Adrenal gland (tissue), 12 donors: ENCODE data around the gene KLHL4. TPM values are rescaled to one million over a fixed set of nuclear protein-coding genes. Genes with fewer than 3 reads are reported as not detected.

Source experiments
- DNase-seq, 7 donors: peaks; one replicate each; pipeline ENCODE4 v3.0.0-alpha.2; 2019 to 2020
- H3K27ac ChIP-seq, 5 donors: fragments of 200-600 bp; sonication (generic) in 4 of 5; 1 replicate in 3 of 5; 2 replicates in 2 of 5; pipeline versions ENCODE4 v1.5.1 to v1.8.0; 2016 to 2020; ENCODE audit warnings: mild to moderate bottlenecking in 1 of 5
- H3K27me3 ChIP-seq: fragments of 200-600 bp; 2 replicates; pipeline ENCODE4 v1.8.0; 2021
- H3K36me3 ChIP-seq, 2 donors: fragments of 200-600 bp; replicated peaks in 1 of 2; 1 replicate in 1 of 2; 2 replicates in 1 of 2; pipeline versions ENCODE4 v1.5.1 to v1.8.0; 2018 to 2022
- H3K4me1 ChIP-seq, 2 donors: fragments of 200-600 bp; replicated peaks in 1 of 2; 1 replicate in 1 of 2; 2 replicates in 1 of 2; pipeline versions ENCODE4 v1.5.1 to v1.8.0; 2018 to 2021
- H3K4me3 ChIP-seq, 4 donors: fragments of 200-600 bp; sonication (generic) in 3 of 4; one replicate each; pipeline ENCODE4 v1.5.1; 2016 to 2018
- H3K9me3 ChIP-seq, 3 donors: fragments of 200-600 bp; sonication (generic) in 1 of 3; replicated peaks in 1 of 3; 1 replicate in 2 of 3; 2 replicates in 1 of 3; pipeline versions ENCODE4 v1.5.1 to v1.8.0; 2016 to 2021
- POLR2A ChIP-seq, 2 donors: fragments of 450-650 bp; IDR thresholded peaks; one replicate each; pipeline ENCODE4 v1.6.1; 2017; ENCODE audit warnings: antibody characterized with exemption in 2 of 2, mild to moderate bottlenecking in 2 of 2, moderate library complexity in 1 of 2
- WGBS, 4 donors: extraction: QIAGEN DNeasy Blood & Tissue Kit in 2 of 4; methylation state at CpG; one replicate each; pipeline versions ENCODE4 v1.1.5 to v1.1.7; 2013 to 2017; 5-methylcytosine and 5-hydroxymethylcytosine counted together
- intact Hi-C, 2 donors: fragments of 100-400 bp; cut with DNase I; formaldehyde crosslinking; loops; one replicate each; pipeline versions ENCODE4 v1.14.1 to v1.15.0; 2022 to 2023
- polyA plus RNA-seq, 3 donors: library from polyadenylated mRNA; stranded (reverse); fragments of 200-250 nt in 2 of 3; fragments of 350-450 nt in 1 of 3; fragmentation: Illumina TruSeq in 1 of 3; extraction: RNeasy Lipid Tissue Mini Kit (QIAGEN cat#74804) in 1 of 3; gene quantifications; one replicate each; pipeline ENCODE4 v1.2.3, GENCODE V29; 2013 to 2014
- total RNA-seq, 9 donors: library from RNA; depleted of rRNA in 4 of 9; stranded (reverse); fragments of >200 nt in 4 of 9; fragments of 120-200 nt in 1 of 9; fragmentation: NEBNext Ultra II Directional in 1 of 9; extraction: Animal tissue kit (Norgen Biotek cat#: 25700) in 1 of 9; gene quantifications; one replicate each; pipeline versions ENCODE4 v1.1.0 to v1.2.4, GENCODE V29; 2013 to 2023
- TF ChIP-seq, protein P1 (sequence below), 6 experiments: fragments of 450-650 bp in 4 of 6; fragments of 200-600 bp in 2 of 6; sonication (generic) in 1 of 6; IDR thresholded peaks; 1 replicate in 5 of 6; 2 replicates in 1 of 6; pipeline versions ENCODE4 v1.5.1 to v1.8.0; 2016 to 2021; ENCODE audit warnings: antibody characterized with exemption in 6 of 6, mild to moderate bottlenecking in 2 of 6, moderate library complexity in 1 of 6
- donor health status: healthy with polysubstance abuse.
- donor health status: Bipolar disorder and iron deficiency.
- donor health status: DM: yes; HTN: yes; CAD: no.
- donor health status: DM: no; HTN: no; CAD: no.
- donor health status: DM: no; HTN: no; CAD: no.
- donor health status: DM: yes; HTN: yes; CAD: no.

Gene KLHL4
- total and polyA plus RNA-seq, 12 donors = 4.8 to 111 (median 75.3) TPM

DNA sequence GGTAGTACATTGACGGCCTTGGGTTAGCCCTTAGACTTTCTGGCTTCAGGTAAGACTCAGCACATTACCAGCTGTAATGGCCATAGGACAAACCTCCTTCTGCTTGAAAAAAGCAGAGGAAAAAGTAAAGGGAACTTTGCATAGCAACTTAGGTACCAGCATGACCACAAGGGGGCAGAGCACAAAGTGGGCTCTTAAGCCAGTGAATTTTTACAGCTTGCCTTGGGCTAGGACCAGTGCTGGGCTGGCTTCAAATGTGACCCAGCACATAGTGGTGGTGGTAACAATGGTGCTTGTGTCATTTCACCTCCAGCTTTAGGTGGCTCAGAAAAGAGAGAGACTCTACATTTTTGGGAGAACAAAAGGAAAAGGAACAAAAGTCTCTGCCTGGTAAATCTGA is 66.1 kb downstream of the KLHL4 start:
- H3K4me3 ChIP-seq = no peak overlapping the region
- WGBS, 4 donors = 66 to 100% (median 82%) methylated on average over 1 of the region's 1 CpG
- H3K27me3 ChIP-seq = peaks cover 4% of the 10 kb centered on the region
- H3K27ac ChIP-seq = no peak overlapping the region
- H3K36me3 ChIP-seq = no peaks in the 10 kb centered on the region
- TF ChIP-seq, protein P1, sequence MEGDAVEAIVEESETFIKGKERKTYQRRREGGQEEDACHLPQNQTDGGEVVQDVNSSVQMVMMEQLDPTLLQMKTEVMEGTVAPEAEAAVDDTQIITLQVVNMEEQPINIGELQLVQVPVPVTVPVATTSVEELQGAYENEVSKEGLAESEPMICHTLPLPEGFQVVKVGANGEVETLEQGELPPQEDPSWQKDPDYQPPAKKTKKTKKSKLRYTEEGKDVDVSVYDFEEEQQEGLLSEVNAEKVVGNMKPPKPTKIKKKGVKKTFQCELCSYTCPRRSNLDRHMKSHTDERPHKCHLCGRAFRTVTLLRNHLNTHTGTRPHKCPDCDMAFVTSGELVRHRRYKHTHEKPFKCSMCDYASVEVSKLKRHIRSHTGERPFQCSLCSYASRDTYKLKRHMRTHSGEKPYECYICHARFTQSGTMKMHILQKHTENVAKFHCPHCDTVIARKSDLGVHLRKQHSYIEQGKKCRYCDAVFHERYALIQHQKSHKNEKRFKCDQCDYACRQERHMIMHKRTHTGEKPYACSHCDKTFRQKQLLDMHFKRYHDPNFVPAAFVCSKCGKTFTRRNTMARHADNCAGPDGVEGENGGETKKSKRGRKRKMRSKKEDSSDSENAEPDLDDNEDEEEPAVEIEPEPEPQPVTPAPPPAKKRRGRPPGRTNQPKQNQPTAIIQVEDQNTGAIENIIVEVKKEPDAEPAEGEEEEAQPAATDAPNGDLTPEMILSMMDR (IDR thresholded peaks at IDR 0.05) = peak in 4 of 6 experiments; percentile 21 to 52 (median 31)
- no peak for TF ChIP-seq POLR2A (IDR thresholded peaks at IDR 0.05)
- H3K4me1 ChIP-seq = no peaks in the 10 kb centered on the region
- intact Hi-C loops = no loop called here
- DNase-seq = peak in 3 of 7 donors; percentile 15 to 34 (median 17)
- H3K9me3 ChIP-seq = no peaks in the 10 kb centered on the region

DNA sequence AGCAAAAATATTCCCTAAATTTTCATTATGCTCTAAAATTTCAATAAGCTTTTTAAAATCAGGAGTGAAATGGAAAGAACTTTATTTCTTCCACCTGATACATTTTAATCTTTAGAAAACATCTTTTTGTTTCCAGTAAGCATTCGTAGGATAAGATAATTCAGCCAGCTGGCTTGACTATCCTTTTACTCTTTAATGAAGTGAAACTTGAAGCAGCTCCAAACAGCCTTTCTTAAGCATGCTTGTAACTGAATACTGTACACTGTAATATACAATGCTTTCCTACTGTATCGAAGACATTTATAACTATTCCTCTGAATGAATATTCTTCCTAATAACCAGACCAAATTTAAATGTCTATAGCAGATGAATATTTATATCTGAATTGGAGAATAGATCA is 98.8 kb downstream of the KLHL4 start:
- H3K9me3 ChIP-seq = no peaks in the 10 kb centered on the region
- intact Hi-C loops = no loop called here
- peaks cover 5% of the 10 kb centered on the region for H3K27me3 ChIP-seq
- DNase-seq = no peak
- H3K27ac ChIP-seq = no peak overlapping the region
- TF ChIP-seq, protein P1 (IDR thresholded peaks at IDR 0.05) = no peak
- TF ChIP-seq POLR2A (IDR thresholded peaks at IDR 0.05) = no peak
- H3K4me3 ChIP-seq = peak overlapping the region in 1 of 4 donors; percentile 10
- 21 to 44% (median 29%) methylated on average over 2 of the region's 2 CpGs for WGBS, 4 donors
- peaks cover 0 to 7% of the 10 kb centered on the region in 2 donors for H3K4me1 ChIP-seq
- H3K36me3 ChIP-seq = no peaks in the 10 kb centered on the region

DNA sequence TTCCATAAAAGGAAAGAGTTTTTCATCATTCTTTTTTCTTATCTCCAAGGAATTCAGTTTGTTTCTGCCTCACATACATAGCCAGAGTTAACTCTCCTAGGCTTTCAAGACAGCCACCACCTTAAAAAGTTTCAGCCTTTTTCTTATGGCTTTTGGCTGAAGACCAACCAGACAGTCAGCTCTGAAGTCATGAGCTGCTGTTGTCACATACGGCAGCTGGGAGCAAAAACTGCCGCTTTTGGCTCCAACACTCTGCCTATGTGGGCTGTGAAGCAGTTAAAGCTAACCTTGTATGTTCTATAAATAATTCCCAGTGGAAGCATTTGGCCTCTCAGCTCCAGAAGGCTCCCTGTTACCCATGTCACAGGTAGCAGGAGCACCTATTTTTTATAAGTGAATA is 104.1 kb downstream of the KLHL4 start:
- WGBS, 4 donors = 25 to 37% (median 33%) methylated on average over 2 of the region's 2 CpGs
- no peaks in the 10 kb centered on the region for H3K27me3 ChIP-seq
- no peaks in the 10 kb centered on the region for H3K36me3 ChIP-seq
- H3K27ac ChIP-seq = peak overlapping the region in 1 of 5 donors; percentile 38
- no peak overlapping the region for H3K4me3 ChIP-seq
- TF ChIP-seq POLR2A (IDR thresholded peaks at IDR 0.05) = no peak
- TF ChIP-seq, protein P1 (IDR thresholded peaks at IDR 0.05) = no peak
- intact Hi-C loops = no loop called here
- peaks cover 0 to 6% of the 10 kb centered on the region in 2 donors for H3K4me1 ChIP-seq
- peak in 5 of 7 donors; percentile 24 to 53 (median 25) for DNase-seq
- no peaks in the 10 kb centered on the region for H3K9me3 ChIP-seq

DNA sequence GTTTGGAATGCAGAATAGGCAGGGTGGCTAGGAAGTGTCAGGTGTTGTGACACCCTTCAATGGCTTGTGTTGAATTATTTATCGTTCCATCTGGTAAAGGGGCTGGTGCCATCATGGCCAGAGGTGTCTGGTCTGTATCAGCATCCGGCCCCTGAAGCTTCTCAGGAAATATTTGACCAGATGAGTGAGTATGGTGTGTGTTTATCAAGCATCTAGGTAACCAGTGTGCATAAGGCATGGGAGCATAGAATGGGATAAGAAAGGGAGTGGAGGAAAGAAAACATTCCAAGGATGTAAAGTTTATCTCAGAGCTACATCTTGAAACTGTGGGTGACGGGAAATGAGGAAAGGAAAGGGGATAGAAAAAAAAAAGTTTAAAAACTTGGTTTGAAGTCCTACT is 109.4 kb downstream of the KLHL4 start:
- intact Hi-C loops = no loop called here
- H3K36me3 ChIP-seq = no peaks in the 10 kb centered on the region
- H3K4me1 ChIP-seq = no peaks in the 10 kb centered on the region
- no peak overlapping the region for H3K27ac ChIP-seq
- no peak for DNase-seq
- no peak overlapping the region for H3K4me3 ChIP-seq
- no peaks in the 10 kb centered on the region for H3K27me3 ChIP-seq
- TF ChIP-seq POLR2A (IDR thresholded peaks at IDR 0.05) = no peak
- 62 to 78% (median 70%) methylated on average over 3 of the region's 3 CpGs for WGBS, 4 donors
- no peaks in the 10 kb centered on the region for H3K9me3 ChIP-seq

DNA sequence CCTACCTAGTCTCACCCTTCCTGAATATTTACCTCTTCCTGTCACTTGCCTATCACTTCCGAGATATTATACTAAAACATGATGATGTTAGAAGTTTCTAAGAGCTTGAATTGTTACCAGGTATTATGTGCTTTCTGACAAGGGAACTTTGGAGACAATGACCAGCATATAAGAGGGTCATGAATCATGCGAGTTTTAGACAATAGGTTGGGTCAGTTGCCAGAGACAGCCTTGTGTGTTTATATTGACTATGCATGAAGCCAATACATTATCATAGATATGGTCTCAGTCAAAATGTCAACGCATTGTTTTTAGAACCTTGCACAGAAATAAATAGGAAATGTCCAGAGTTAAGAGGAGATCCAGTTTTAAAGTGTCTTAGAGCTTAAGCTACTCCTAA is 116.8 kb downstream of the KLHL4 start:
- intact Hi-C loops = no loop called here
- 61 to 73% (median 68%) methylated on average over 3 of the region's 3 CpGs for WGBS, 4 donors
- no peaks in the 10 kb centered on the region for H3K27me3 ChIP-seq

More for the DNA sequence above, 116.8 kb downstream of the KLHL4 start:
- TF ChIP-seq, protein P1 (IDR thresholded peaks at IDR 0.05) = no peak
- no peak for TF ChIP-seq POLR2A (IDR thresholded peaks at IDR 0.05)
- no peak overlapping the region for H3K4me3 ChIP-seq
- H3K36me3 ChIP-seq = no peaks in the 10 kb centered on the region
- no peak for DNase-seq
- H3K9me3 ChIP-seq = no peaks in the 10 kb centered on the region
- no peaks in the 10 kb centered on the region for H3K4me1 ChIP-seq
- H3K27ac ChIP-seq = no peak overlapping the region
